GM21825 (cell line): ENCODE results near the gene LYRM4.
A peak's percentile ranks its signal among the peaks of the same experiment; 100 is the strongest.

Source experiments
- ATAC-seq: cut with Tn5 transposase; IDR thresholded peaks from one replicate; pipeline ENCODE4 v1.9.1; 2021; ENCODE audit warnings: mild to moderate bottlenecking, moderate library complexity; ENCODE audit not compliant: unreplicated experiment

Gene LYRM4

GRCh38 chr6:5282191-5282623 is 21.5 kb upstream of the LYRM4 start:
- ATAC-seq, result no peak

GRCh38 chr6:5280920-5281319 is 20.2 kb upstream of the LYRM4 start:
- no peak for ATAC-seq

- ATAC-seq, result no peak
These were observed 19.2 kb upstream of the LYRM4 start for GRCh38 chr6:5279891-5280338.

GRCh38 chr6:5278565-5279120 is 17.9 kb upstream of the LYRM4 start:
- no peak for ATAC-seq

- peak; percentile 72 for ATAC-seq
These were observed 17.3 kb upstream of the LYRM4 start for GRCh38 chr6:5278047-5278446.

- no peak for ATAC-seq
These were observed 16.8 kb upstream of the LYRM4 start for GRCh38 chr6:5277589-5277988.

- no peak for ATAC-seq
These were observed 15.8 kb upstream of the LYRM4 start for GRCh38 chr6:5276581-5276980.

GRCh38 chr6:5275497-5275896 is 14.7 kb upstream of the LYRM4 start:
- no peak for ATAC-seq

- no peak for ATAC-seq
These were observed 13.5 kb upstream of the LYRM4 start for GRCh38 chr6:5274231-5274630.

- no peak for ATAC-seq
These were observed 11.2 kb upstream of the LYRM4 start for GRCh38 chr6:5271926-5272325.

GRCh38 chr6:5270093-5270680 is 9.4 kb upstream of the LYRM4 start:
- ATAC-seq, result no peak

- ATAC-seq, result no peak
These were observed 5.7 kb upstream of the LYRM4 start for GRCh38 chr6:5266423-5266822.

GRCh38 chr6:5261545-5262109 is 877 bp upstream of the LYRM4 start:
- no peak for ATAC-seq

- peak; percentile 60 for ATAC-seq
These were observed 584 bp downstream of the LYRM4 start for GRCh38 chr6:5260111-5260620.

GRCh38 chr6:5259428-5259827 is 1.3 kb downstream of the LYRM4 start:
- no peak for ATAC-seq

GRCh38 chr6:5257400-5257799 is 3.4 kb downstream of the LYRM4 start:
- no peak for ATAC-seq

- ATAC-seq, result no peak
These were observed 3.8 kb downstream of the LYRM4 start for GRCh38 chr6:5256952-5257351.

GRCh38 chr6:5250911-5251310 is 9.8 kb downstream of the LYRM4 start:
- no peak for ATAC-seq

GRCh38 chr6:5250451-5250850 is 10.3 kb downstream of the LYRM4 start:
- ATAC-seq, result no peak

GRCh38 chr6:5249451-5250122 is 11.2 kb downstream of the LYRM4 start:
- no peak for ATAC-seq

GRCh38 chr6:5248302-5249098 is 12.2 kb downstream of the LYRM4 start:
- ATAC-seq, result no peak
